ENCODE measurements around the gene RAB3D. TPM values are rescaled to one million over a fixed set of nuclear protein-coding genes. Genes with fewer than 3 reads are reported as not detected.

RAB3D gene
- total RNA-seq, 1 experiment from 2014 or later, result 28.9 TPM

GRCh38 chr19:11273296-11273695 lies 66.2 kb downstream of the RAB3D start:
- TF ChIP-seq POLR2A (IDR thresholded peaks at IDR 0.05; ENCODE audit: borderline replicate concordance, extremely low read depth, insufficient read depth, insufficient read length), result no peak
- TF ChIP-seq, protein P1, sequence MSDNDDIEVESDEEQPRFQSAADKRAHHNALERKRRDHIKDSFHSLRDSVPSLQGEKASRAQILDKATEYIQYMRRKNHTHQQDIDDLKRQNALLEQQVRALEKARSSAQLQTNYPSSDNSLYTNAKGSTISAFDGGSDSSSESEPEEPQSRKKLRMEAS (IDR thresholded peaks at IDR 0.05), result 0 out of 2 replicates have a peak, but pooled peaks have one; percentile 36
- ChIA-PET CTCF (no interaction called here), POLR2A (no interaction called here)

More at GRCh38 chr19:11273296-11273695, 66.2 kb downstream of the RAB3D start:
- RAD21 ChIA-PET (ENCODE audit: low non-redundant PET in 1 of 2, low total read pairs in 2 of 2, uncharacterized antibody in 2 of 2, unreplicated experiment in 2 of 2), result no interaction called here
- Histone ChIP-seq H3K27me3 (ENCODE audit: insufficient read depth, low read length) (no peaks in the 10 kb centered on the region), H3K4me2 (ENCODE audit: low read length) (no peak overlapping the region), H3K9ac (ENCODE audit: low read length) (no peak overlapping the region), H3K27ac (ENCODE audit: low read depth, low read length) (no peak overlapping the region), H3K4me1 (ENCODE audit: control insufficient read depth in 1 of 2, insufficient read depth in 2 of 2, low read length in 2 of 2) (peaks cover 0 to 12% of the 10 kb centered on the region in 2 experiments; a peak in 2 of 4 replicates), H2AFZ (ENCODE audit: low read depth, low read length, poor library complexity, severe bottlenecking) (no peak overlapping the region), H3K36me3 (ENCODE audit: control insufficient read depth in 1 of 2, insufficient read depth in 2 of 2, low read length in 2 of 2) (no peaks in the 10 kb centered on the region), H3K79me2 (ENCODE audit: insufficient read depth, low read length) (no peaks in the 10 kb centered on the region), H3K4me3 (replicated peaks in 1 of 2; ENCODE audit: low read depth in 1 of 2, low read length in 2 of 2) (no peak overlapping the region), H3K9me2 (ENCODE audit: insufficient read depth) (no peaks in the 10 kb centered on the region), H3K9me3 (ENCODE audit: control insufficient read depth in 1 of 2, insufficient read depth in 1 of 2, low read depth in 1 of 2, low read length in 2 of 2) (no peaks in the 10 kb centered on the region), H4K20me1 (ENCODE audit: insufficient read depth) (no peaks in the 10 kb centered on the region)
- BruUV-seq (replicated peaks), result no TSS peak
- DNase-seq (ENCODE audit: low read depth, low spot score), result no peak
- intact Hi-C loops (cut with micrococcal nuclease), result no loop called here
- no peak for ATAC-seq

Other genes with a start within 250 kb of the RAB3D start
- gene SPC24, start 183.9 kb downstream of the RAB3D start, total RNA-seq (2021; ENCODE audit: unreplicated experiment), result 33.9 TPM
- gene KANK2, start 142.1 kb downstream of the RAB3D start, total RNA-seq (2021; ENCODE audit: unreplicated experiment), result 43.6 TPM
- gene ANGPTL8, start 100.0 kb downstream of the RAB3D start, total RNA-seq (2021; ENCODE audit: unreplicated experiment), result not detected
- gene DOCK6, start 77.1 kb downstream of the RAB3D start, total RNA-seq (2021; ENCODE audit: unreplicated experiment), result 82.4 TPM
- gene TSPAN16, start 43.5 kb downstream of the RAB3D start, total RNA-seq (2021; ENCODE audit: unreplicated experiment), result not detected
- 55.9 TPM for gene TMEM205, start 6.6 kb upstream of the RAB3D start, total RNA-seq (2021; ENCODE audit: unreplicated experiment)
- 7.7 TPM for gene CCDC159, start 6.9 kb upstream of the RAB3D start, total RNA-seq (2021; ENCODE audit: unreplicated experiment)
- 23.2 TPM for gene PLPPR2, start 15.8 kb upstream of the RAB3D start, total RNA-seq (2021; ENCODE audit: unreplicated experiment)
- gene SWSAP1, start 35.0 kb upstream of the RAB3D start, total RNA-seq (2021; ENCODE audit: unreplicated experiment), result 2.5 TPM
- 15.3 TPM for gene EPOR, start 44.7 kb upstream of the RAB3D start, total RNA-seq (2021; ENCODE audit: unreplicated experiment)
- 99.2 TPM for gene RGL3, start 79.7 kb upstream of the RAB3D start, total RNA-seq (2021; ENCODE audit: unreplicated experiment)
- 0.52 TPM for gene ODAD3, start 95.5 kb upstream of the RAB3D start, total RNA-seq (2021; ENCODE audit: unreplicated experiment)
- 425 TPM for gene PRKCSH, start 96.0 kb upstream of the RAB3D start, total RNA-seq (2021; ENCODE audit: unreplicated experiment)
- gene ELAVL3, start 141.4 kb upstream of the RAB3D start, total RNA-seq (2021; ENCODE audit: unreplicated experiment), result 0.05 TPM
- 16.1 TPM for gene ZNF653, start 166.2 kb upstream of the RAB3D start, total RNA-seq (2021; ENCODE audit: unreplicated experiment)
- gene ECSIT, start 189.5 kb upstream of the RAB3D start, total RNA-seq (2021; ENCODE audit: unreplicated experiment), result 52.8 TPM
- gene CNN1, start 199.2 kb upstream of the RAB3D start, total RNA-seq (2021; ENCODE audit: unreplicated experiment), result 0.64 TPM
- gene ELOF1, start 219.6 kb upstream of the RAB3D start, total RNA-seq (2021; ENCODE audit: unreplicated experiment), result 74.5 TPM
- gene ACP5, start 238.0 kb upstream of the RAB3D start, total RNA-seq (2021; ENCODE audit: unreplicated experiment), result 1.2 TPM

All from HCT116 (cell line).